ENCODE measurements around the gene CPNE8.

Gene CPNE8

DNA sequence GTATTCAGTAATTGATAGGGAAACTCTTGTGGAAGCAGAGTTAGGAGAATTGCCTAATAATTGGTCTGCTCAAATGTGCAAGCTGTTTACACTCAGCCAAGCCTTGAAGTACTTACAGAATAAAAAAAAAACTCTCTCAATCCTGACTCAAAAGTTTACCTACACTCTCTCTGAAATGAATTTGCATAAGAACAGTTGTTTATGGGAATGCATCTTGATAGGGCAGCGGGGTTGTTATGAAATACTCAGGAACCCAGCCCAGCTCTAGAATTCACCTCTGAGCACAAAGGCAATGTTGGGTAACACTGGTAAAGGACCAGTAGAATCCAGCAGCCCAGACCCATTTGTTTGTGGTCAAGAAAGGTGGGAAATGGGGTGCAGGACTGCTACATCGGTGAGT lies 267.0 kb downstream of the CPNE8 start:
- TF ChIP-seq, protein P1, sequence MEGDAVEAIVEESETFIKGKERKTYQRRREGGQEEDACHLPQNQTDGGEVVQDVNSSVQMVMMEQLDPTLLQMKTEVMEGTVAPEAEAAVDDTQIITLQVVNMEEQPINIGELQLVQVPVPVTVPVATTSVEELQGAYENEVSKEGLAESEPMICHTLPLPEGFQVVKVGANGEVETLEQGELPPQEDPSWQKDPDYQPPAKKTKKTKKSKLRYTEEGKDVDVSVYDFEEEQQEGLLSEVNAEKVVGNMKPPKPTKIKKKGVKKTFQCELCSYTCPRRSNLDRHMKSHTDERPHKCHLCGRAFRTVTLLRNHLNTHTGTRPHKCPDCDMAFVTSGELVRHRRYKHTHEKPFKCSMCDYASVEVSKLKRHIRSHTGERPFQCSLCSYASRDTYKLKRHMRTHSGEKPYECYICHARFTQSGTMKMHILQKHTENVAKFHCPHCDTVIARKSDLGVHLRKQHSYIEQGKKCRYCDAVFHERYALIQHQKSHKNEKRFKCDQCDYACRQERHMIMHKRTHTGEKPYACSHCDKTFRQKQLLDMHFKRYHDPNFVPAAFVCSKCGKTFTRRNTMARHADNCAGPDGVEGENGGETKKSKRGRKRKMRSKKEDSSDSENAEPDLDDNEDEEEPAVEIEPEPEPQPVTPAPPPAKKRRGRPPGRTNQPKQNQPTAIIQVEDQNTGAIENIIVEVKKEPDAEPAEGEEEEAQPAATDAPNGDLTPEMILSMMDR (IDR thresholded peaks at IDR 0.05), result no peak
- Histone ChIP-seq H3K27me3 (no peaks in the 10 kb centered on the region), H3K27ac (no peak overlapping the region), H3K36me3 (no peaks in the 10 kb centered on the region), H3K4me3 (no peak overlapping the region), H3K4me1 (no peaks in the 10 kb centered on the region), H3K9me3 (peaks cover 0 to 5% (median 0%) of the 10 kb centered on the region in 3 donors)
- no peak for DNase-seq
- intact Hi-C loops (cut with DNase I; ENCODE audit: low total_unique reads), result no loop called here

DNA sequence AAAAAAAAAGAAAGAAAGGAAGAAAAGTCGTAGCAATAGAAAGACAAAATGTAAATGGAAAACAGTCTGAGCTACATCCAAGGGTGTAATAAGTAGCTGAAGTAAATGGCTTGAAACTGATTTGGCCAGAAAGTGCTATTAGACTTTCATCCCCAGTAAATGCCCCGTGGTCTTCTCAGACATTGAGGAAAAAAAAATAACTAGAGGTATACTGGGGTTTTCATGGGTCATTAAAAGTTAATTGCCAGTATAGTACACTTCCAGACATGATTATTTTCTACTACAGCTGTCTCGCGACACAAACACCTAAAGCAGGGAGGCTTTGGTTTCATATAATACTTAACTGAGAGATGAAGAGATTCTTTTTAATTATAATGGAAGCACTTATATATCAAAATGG lies 271.9 kb downstream of the CPNE8 start:
- DNase-seq, result no peak
- Histone ChIP-seq H3K36me3 (no peaks in the 10 kb centered on the region), H3K27me3 (no peaks in the 10 kb centered on the region), H3K9me3 (no peaks in the 10 kb centered on the region), H3K4me3 (no peak overlapping the region), H3K27ac (no peak overlapping the region), H3K4me1 (no peaks in the 10 kb centered on the region)
- TF ChIP-seq, protein P1 (IDR thresholded peaks at IDR 0.05), result no peak
- intact Hi-C loops (cut with DNase I; ENCODE audit: low total_unique reads), result no loop called here

DNA sequence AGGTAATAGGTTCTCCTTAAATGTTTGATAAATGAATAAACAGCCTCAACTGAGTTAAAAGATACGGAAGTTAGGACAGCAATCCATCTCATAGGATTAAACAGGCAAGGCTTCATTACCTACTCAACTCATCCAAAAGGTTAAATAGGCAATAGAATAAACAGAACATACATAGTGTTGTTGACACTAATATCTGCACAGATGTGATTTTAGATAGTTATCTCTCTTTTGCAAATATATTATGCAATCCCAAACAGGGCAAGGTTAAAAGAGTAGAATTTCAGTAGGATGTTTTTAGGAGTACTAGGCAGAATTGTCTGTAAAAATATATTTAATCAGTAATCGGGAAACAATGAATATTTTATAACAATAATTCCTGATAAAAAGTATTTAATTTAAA lies 276.3 kb downstream of the CPNE8 start:
- no peaks in the 10 kb centered on the region for H3K4me1 ChIP-seq
- TF ChIP-seq, protein P1 (IDR thresholded peaks at IDR 0.05), result no peak
- no peak overlapping the region for H3K27ac ChIP-seq
- DNase-seq, result no peak
- no peaks in the 10 kb centered on the region for H3K27me3 ChIP-seq
- no peaks in the 10 kb centered on the region for H3K9me3 ChIP-seq
- no peaks in the 10 kb centered on the region for H3K36me3 ChIP-seq
- intact Hi-C loops (cut with DNase I; ENCODE audit: low total_unique reads), result no loop called here
- no peak overlapping the region for H3K4me3 ChIP-seq

DNA sequence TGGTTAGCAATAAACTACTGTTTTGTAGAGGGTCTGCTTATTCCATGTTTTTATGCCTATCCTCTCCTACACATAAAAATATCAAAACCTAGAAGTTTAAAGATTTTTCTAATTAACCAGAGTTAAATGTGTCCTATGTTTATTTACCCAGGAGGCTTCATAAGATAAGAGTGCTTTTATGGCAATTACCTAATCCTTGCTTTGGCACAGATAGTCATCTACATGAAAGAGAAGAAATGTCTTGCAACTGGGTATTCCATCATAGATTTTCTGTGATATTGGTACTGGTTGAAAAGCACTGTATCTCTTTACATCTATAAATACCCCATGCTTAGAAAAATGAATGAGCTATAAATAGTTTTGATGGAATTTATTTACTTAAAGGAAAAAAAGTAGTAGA lies 277.1 kb downstream of the CPNE8 start:
- Histone ChIP-seq H3K9me3 (no peaks in the 10 kb centered on the region), H3K27ac (no peak overlapping the region), H3K4me3 (no peak overlapping the region), H3K27me3 (no peaks in the 10 kb centered on the region), H3K36me3 (no peaks in the 10 kb centered on the region), H3K4me1 (no peaks in the 10 kb centered on the region)
- intact Hi-C loops (cut with DNase I; ENCODE audit: low total_unique reads), result no loop called here
- no peak for DNase-seq
- TF ChIP-seq, protein P1 (IDR thresholded peaks at IDR 0.05), result no peak

DNA sequence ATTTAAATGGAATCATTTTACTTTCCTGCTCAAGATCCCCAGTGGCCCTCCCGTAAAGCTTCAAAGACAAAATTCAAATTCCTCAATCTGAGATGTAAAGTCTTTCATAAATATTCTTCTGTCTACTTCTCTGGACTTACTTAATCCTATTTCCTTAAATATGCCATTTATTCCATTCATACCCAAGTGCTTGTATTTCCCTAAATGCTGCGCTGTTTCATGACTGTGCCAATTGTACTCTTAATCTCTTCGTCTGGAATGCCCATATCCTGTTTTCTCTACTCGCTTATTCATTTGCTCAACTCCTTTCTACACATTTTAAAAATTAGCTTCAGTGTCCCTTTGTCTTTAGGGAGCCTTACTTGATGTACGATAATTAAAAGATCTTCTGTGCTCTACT lies 280.1 kb downstream of the CPNE8 start:
- Histone ChIP-seq H3K27ac (no peak overlapping the region), H3K27me3 (no peaks in the 10 kb centered on the region), H3K4me1 (no peaks in the 10 kb centered on the region), H3K4me3 (no peak overlapping the region), H3K9me3 (no peaks in the 10 kb centered on the region), H3K36me3 (no peaks in the 10 kb centered on the region)
- TF ChIP-seq, protein P1 (IDR thresholded peaks at IDR 0.05), result no peak
- intact Hi-C loops (cut with DNase I; ENCODE audit: low total_unique reads), result no loop called here
- DNase-seq, result no peak

DNA sequence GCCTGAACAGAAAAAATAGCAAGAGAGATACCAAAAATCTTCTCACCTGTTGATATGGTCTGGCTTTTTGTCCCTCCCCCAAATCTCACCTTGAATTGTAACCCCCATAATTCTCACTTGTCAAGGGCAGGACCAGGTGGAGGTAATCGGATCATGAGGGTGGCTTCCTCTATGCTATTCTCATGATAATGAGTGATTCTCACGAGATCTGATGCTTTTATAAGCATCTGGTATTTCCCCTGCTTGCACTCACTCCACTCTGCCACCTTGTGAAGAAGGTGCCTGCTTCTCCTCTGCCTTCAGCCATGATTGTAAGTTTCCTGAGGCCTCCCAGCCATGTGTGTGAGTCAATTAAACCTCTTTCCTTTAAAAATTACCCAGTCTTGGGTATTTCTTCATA lies 291.2 kb downstream of the CPNE8 start:
- Histone ChIP-seq H3K4me1 (no peaks in the 10 kb centered on the region), H3K27me3 (no peaks in the 10 kb centered on the region), H3K27ac (no peak overlapping the region), H3K36me3 (no peaks in the 10 kb centered on the region), H3K9me3 (no peaks in the 10 kb centered on the region), H3K4me3 (no peak overlapping the region)
- no peak for DNase-seq
- intact Hi-C loops (cut with DNase I; ENCODE audit: low total_unique reads), result no loop called here
- TF ChIP-seq, protein P1 (IDR thresholded peaks at IDR 0.05), result no peak

Data from tibial artery (tissue), 4 donors.